ENCODE data around the gene MMD2.
A peak's percentile ranks its signal among the peaks of the same experiment; 100 is the strongest.
"Not testable (repeated sequence)": the region's sequence is repeated elsewhere in the genome, so short reads cannot be mapped to it uniquely, and the experiment has no call there.

The MMD2 gene

DNA sequence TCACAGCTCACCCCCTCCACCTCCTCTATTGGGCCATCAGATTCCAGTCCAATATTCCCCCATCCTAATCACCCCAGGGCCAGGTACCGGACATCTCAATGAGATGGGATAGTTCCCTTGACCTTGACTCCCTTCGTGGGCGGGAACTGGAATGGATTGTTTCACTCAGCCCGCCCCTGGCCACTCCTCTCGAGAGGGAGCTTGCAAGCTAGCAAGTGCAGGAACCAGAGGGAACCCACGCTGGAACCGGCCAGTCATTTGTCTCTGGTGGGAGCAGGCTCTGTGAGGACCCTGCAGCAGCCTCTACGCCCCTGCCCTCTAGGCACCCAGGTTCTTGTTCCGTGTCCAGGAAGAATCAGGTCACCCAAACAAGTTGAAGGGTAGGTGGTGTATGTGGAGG lies 64.5 kb downstream of the MMD2 start:
- no peak for DNase-seq (ENCODE audit: low read depth in 2 of 2)

DNA sequence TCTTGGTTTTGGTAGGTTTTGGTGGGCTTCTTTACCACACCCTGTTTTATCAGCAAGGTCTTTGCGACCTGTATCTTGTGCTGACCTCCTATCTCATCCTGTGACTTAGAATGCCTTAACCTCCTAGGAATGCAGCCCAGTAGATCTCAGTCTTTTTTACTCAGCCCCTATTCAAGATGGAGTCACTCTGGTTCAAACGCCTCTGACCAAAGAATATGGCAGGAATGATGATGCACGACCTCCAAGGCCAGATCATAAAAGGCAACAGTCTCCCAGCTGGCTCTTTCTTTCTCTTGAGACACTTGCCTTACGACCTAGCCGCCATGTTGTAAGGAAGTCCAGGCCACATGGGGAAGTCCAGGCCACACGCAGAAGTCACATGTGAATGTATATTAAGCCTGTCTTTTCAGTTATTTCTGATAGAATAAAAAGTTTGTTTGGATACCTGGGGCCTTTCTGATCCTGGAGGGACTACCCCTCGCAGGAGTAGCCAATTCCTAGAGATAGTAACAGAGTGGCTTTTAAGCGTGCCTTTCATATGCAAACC lies 65.0 kb downstream of the MMD2 start:
- DNase-seq (ENCODE audit: low read depth in 2 of 2): no peak

DNA sequence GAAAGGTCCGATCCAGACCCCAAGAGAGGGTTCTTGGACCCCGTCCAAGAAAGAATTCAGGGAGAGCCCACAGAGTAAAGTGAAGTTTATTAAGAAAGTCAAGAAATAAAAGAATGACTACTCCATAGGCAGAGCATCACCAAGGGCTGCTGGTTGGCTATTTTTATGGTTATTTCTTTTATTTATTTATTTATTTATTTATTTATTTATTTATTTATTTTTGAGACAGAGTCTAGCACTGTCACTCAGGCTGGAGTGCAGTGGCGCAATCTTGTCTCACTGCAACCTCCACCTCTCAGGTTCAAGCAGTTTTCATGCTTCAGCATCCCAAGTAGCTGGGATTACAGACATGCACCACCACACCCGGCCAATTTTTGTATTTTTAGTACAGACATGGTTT lies 65.8 kb downstream of the MMD2 start:
- not testable (repeated sequence) for DNase-seq (ENCODE audit: low read depth in 2 of 2)

DNA sequence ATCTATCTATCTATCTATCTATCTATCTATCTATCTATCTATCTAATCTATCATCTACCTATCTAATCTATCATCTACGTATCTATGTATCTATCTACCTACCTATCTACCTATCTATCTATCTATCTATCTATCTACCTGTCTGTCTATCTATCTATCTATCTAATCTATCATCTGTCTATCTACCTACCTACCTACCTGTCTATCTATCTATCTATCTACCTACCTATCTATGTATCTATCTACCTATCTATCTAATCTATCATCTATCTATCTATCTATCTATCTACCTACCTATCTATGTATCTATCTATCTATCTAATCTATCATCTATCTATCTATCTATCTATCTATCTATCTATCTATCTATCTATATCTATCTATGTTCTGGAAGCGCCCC lies 67.5 kb downstream of the MMD2 start:
- DNase-seq (ENCODE audit: low read depth in 2 of 2): not testable (repeated sequence)

DNA sequence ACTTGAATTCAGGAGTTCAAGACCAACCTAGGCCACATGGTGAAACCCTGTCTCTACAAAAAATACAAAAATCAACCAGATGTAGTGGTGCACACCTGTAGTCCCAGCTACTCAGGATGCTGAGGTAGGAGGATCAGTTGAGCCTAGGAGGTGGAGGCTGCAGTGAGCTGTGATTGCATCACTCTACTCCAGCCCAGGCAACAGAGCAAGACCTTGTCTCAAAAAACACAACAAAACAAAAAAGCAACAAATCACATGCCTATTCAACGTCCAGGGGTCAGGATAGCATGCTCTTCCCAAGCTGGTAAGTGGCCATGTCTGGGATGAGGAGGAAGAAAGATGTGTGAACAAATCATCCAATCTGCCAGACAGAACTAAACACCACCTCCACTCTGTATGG lies 69.3 kb downstream of the MMD2 start:
- DNase-seq (ENCODE audit: low read depth in 2 of 2): no peak

DNA sequence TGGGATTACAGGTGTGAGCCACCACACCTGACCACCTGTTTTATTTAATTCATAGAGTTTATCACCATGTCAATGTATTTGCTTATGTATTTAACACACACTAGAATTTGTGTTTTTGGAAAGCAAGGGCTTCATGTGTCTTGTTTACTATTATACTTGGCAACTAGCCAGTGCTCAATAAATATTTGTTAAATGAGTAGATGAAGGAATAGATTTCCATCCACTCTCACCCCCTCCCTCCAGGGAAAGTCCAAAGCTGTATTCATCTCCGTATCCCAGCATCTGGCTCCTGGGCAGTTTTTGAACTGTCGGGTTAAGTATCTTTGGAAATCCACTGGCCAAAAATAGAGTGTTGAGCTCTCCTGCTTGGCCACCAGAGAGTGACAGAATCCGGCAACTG lies 70.8 kb downstream of the MMD2 start:
- DNase-seq (ENCODE audit: low read depth in 2 of 2): no peak

DNA sequence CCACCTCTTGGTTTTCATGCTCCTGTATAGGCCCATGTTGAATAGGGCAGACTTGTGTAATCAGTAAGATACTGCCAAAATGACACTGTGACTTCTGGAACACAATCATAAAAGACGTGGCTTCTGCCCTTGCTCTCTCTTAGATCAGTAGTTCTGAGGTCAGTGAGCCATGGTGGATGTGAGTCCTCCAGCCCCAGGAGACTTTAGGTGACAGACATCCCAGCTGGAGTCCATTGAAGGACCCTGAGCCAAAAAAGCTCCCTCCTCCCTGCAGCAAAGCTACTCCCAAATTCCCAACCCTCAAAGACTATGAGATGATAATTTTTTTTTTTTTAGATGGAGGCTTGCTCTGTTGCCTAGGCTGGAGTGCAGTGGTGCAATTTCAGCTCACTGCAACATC lies 72.3 kb downstream of the MMD2 start:
- no peak for DNase-seq (ENCODE audit: low read depth in 2 of 2)

DNA sequence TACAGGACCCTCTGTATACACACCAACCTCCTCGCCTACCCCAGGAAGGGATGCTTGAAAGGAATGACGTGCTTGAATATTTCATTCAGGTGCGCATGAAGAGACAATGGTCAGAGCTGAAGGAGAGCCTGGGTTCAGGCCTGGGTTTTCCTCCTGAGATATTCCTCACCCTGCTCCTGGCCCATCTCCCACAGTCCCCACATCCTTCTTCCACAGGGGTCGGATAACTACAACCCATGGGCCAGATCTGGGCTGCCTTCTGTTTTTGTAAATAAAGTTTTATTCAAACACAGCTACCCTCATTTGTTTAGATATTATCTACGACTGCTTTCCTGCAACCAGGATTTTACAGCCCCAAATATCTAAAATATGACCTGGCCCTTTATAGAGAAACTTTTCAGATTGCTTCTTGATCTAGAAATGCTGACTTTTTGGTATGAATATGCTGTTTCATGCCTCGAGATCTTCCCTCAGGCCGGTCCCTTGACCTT lies 73.6 kb downstream of the MMD2 start:
- DNase-seq (ENCODE audit: low read depth in 2 of 2): no peak

DNA sequence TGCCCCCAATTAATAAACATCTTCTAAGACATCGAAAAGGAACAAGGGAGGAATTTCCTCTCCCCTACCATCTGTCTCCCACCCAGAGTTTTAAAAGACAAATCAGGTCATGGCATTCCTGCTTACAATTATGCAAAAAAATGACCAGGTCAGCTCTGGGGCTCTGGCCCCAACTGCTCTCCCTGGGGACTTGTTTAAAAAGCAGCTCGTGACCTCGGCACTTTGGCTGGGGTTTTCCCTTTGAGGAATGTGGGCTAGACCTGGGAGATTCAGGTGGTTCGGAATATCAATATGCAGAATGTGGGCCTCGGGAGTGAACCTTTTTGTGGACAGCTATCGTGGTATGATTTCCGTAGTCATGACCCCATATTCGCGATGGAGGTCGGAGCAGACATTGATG lies 74.8 kb downstream of the MMD2 start:
- no peak for DNase-seq (ENCODE audit: low read depth in 2 of 2)

DNA sequence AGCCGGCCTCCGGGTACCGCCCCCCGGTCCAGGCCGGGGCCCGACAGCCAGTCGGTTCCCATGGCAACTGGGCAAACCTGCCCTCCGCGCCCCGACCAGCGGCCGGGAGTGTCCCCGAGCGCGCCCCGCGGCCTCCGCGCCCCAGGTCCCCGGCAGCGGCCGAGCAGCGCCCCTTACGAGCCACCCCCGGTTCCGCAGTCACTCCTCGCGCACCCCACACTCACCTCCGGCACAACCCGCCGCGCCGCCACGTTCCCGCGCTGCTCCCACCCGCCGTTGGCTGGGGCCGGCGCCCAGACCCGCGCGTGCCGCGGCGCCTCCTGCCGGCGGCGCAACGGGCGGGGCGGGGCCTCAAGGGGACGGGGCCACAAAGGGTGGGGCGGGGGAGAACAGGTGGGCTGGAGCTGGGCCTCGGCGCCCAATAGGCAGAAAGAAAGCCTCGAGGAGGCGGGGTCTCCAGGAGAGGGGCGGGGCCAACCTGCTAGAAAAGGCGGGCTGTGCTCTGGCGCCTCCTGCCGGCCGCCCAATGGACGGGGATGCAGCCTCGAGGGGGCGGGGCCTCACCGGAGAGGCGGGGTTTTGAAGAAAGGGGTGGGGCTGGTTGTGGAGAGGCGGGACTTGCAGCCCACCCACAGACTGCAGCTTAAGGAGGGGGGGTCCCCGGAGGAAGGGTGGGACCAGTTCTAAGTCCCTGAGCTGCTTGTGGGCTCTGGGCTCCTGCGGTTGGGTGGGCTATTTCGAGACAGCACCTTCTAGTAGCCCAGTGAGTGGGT lies 75.4 kb downstream of the MMD2 start, which contains the start of gene RADIL:
TSS of gene RADIL (minus strand) at position 345 of the 773 bp plus-strand sequence. CDS start 5,577 bp downstream, outside the sequence.
- DNase-seq (ENCODE audit: low read depth in 2 of 2): peak; percentile 82 to 95

DNA sequence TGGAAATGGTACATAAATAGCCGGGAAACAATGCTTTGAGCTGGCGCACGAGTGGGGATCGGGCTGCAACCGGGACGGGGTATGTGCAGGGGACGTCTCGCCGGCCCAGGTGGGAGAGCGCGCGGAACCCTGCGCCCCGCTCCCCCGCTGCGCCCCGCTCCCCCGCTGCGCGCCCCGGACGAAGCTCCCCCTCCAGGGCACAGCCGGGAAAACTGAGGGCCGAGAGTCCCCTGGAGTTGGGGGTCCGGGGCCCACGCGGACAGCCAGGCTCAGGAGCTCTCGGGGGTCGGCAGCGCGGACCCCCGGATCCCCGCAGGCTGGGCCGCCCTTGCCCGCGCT lies 76.0 kb downstream of the MMD2 start:
- DNase-seq (ENCODE audit: low read depth in 2 of 2): no peak

DNA sequence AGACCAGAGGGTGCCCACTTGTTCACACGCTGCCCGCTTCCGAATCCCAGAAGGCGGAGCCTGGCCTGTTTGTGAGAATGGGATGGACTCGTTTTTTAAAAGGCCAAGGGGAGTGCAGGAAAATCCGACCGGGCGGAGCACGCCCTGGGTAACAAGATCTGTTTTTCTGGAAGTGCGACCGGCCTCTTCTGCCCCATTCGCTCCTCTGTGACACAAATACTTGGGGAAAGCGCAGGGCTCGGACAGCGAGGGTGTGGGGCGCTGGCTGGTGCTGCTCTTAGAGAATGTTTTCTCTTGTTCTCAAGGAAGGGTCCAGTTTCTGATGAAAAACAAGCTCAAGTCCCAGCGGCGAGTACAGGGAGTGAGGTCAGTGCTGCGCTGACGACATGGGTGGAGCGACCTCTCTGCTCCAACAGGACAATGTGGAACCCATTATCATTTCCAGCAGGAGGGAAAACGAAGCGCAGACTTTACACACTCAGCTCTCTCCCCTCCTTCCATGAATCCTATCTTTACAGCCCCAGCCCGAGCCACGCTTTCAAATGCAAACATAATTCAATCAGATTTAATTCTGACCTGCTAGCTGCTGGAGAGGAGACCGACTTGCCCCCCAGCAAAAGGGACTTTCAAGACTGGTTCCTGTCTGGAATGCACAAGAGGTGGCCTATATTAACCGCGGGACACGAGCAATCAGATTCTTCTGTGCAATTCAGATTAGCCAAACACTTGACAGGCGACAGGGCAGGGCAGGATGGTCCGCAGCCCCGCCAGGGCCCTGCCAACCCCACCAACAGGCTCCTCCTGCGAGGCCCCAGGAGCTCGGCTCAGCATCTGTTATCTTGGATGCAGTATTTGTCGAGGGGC lies 76.6 kb downstream of the MMD2 start:
- no peak for DNase-seq (ENCODE audit: low read depth in 2 of 2)

DNA sequence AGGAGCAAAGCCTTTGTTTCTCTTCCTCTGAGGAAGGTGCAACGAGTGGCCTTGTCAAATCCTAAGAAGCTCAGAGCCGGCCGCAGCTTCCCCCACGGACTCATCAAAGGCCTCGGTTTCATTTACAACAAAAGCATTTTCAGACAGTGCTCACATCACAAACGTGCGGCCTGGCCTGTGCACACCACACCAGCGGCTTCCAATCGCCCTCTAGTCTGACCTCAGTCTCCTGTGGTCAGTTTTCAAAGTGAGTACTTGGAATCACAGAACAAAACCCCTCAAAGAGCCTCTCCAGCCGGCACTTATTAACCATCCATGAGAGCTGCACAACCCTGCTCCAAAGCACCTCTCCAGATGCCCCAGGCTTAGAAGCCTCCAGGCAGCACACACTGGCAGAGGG lies 78.8 kb downstream of the MMD2 start:
- DNase-seq (ENCODE audit: low read depth in 2 of 2): no peak

DNA sequence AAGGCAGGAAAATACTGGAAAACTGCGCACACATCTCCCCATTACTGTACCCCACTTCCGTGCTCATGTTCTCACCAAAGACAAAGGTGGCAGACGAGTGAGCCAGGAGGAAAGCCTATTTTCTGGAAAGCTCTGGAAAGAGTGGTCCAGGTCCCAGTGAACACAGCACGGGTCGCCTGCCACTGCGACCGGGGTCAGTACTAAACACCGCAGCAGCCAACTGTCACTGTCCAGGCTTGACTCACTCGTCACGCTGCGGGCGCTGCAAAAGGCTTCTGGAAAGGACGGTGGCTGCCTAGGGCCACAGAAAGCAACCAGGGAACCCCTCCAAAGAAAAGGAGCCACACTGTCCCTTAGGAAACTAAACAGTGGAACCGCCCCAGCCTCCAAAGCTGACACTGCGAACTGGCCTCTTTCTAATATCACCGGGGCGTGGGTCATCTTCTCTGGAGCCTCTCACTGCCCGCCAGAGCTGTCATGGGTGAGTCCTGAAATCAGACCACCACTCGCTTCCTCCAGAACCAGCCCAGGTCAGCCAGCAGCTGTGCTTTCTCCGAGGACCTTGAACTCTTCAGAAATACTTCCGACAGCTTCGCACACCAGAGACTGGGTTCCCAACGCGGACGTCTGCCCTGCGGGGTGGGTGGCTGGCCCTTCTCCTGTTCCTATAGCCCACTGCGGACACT lies 79.4 kb downstream of the MMD2 start:
- no peak for DNase-seq (ENCODE audit: low read depth in 2 of 2)

DNA sequence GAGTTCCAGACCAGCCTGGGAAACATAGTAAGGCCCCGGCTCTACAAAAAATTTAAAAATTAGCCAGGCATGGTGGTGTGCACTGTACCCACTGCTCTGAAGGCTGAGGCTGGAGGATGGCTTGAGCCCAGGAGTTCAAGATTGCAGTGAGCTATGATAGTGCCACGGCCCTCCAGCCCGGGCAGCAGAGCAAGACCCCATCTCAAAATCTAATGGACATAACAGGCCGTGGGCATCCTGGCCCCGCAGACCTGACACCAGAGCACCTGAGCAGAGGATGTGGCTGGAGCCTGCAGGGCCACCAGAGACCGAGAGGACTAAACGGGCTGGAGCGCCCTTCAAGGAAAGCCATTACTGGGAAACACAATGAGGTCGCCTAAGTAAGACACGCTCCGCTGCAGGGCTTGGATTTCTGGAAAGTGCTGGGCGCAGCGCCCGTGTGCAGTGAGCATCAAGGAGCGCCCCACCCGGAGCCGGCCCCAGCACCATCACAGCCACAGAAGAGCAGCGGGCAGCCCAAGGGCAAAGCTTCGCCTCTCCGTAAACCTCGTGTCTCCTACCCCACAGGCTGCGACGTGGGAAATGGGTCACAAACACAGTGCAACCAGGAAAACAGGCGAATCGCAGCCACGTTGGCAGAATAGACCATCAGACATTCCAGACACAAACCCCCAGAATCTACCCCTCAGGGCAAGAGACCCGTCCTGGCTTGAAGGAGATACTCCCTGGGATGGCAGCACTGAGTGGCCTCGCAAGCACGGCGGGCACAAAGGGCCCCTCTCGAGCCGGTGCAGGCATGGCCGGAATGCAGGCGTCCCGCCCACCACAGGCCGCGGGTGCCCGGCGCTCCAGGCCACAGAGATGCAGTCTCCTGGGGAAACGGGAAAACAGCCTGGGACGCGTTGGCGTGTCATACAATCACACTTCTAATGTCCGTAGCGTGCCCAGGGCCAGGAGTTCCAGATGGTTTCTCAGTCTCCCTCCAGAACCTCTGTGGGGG lies 80.4 kb downstream of the MMD2 start:
- DNase-seq (ENCODE audit: low read depth in 2 of 2): no peak

DNA sequence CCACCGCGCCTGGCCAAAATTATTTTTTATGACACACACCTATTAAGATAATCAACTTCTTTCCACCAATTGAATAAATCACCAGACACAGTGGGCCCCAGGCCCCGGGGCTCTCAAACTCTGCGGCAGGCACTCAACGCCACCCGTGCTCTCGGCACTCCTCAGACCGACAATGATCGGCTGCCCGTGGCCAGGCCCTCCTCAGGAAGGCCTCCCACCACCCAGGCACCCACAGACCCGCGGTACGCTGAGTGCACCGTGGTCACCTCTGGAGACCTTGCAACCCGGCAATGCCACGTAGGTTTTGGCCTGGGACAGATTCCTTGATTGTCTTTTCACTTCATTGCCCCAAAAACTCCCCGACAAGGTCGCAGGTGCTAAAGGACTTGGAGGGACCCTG lies 82.4 kb downstream of the MMD2 start:
- no peak for DNase-seq (ENCODE audit: low read depth in 2 of 2)

DNA sequence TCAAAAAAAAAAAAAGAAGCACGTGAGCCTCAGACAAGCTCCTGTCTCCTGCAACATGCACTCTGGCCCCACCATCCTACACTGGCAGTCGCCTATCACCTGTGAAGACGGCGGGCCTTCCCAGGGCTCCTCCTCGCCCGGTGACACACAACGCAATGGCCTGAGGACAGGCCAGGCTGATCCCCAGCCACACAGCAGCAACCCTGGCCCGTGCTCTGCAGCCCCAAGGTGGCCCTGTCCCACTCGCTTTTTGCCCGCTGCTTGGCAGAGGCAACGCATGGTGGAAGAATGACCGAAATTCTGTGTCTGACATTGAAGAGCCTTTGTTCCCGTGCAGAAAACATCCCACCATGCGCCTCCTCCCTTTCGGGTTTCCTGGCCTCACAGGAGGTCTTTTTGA lies 83.6 kb downstream of the MMD2 start:
- no peak for DNase-seq (ENCODE audit: low read depth in 2 of 2)

DNA sequence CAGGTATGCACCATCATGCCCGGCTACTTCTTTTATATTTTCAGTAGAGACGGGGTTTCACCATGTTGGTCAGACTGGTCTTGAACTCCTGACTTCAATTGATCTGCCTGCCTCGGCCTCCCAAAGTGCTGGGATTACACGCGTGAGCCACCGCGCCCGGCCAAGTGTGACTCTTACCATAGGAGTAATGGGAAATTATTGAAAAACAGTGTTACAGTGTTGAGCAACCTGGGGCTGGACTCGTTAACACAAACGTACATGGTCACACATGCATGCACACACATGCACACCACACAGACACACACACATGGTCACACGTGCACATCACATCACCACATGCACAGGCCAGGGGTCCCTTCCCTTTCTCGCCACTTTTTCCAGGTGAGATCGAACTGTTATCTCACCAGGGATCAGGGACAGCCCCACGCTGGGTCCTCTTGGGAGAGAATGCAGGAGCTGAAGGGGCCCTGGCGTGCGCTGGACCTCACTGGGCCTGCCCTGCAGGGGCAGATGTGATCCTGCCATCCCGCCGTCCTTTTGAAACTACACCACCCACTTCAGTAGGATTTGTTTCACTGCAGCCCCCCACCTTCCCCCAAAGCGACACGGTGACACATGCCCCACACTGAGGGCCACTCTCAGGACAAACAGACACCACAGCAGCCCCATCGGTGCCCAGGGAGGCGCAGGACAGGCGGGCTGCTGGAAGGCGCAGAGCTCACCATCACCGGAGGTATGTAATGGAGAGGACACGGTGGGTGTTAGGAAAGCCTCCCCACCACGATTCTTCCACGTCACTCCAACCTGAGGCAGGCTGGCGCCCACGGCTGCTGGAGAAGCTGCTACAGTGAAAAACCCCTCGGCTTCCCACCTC lies 85.7 kb downstream of the MMD2 start:
- DNase-seq (ENCODE audit: low read depth in 2 of 2): no peak

DNA sequence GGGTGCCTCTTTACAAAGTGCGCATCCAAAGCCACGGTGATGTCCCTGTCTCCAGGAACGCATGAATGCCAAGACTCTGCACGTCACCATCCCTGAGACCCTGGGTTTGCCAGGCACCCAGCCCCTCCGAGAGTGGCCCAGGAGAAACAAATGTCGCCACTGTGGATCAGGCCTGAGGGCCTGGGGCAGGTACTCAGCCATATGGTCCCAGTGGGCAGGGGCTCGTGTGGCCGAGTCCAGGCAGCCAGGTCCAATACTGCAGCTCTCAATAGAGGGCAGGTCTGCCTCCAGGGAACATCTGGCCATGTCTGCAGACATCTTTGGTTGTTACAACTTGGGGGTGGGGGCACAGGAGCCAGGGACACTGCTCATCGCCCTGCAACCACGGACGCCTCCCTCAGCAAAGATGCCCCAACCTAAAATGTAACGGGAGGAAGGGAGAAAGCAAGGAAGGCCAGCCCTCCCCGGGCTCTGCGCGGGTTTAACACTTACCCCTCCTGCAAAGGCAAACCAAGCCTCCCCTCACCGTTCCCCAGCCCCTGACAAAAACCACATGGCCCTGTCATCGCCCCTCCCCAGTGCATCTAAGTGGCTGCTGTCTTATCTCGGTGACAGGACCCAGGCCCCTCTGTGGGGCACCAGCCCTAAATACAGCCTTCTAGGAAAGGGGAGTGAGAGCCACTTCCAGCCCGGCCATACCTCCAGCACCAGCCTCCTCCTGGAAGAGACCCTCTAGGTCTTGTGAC lies 86.9 kb downstream of the MMD2 start:
- no peak for DNase-seq (ENCODE audit: low read depth in 2 of 2)
